HepG2 (cell line): Measurements from ENCODE around the gene ASH1L. TPM values are rescaled to one million over a fixed set of nuclear protein-coding genes. Genes with fewer than 3 reads are reported as not detected.
A peak's percentile ranks its signal among the peaks of the same experiment; 100 is the strongest.

ENCODE experiments used
- FOXJ3 ChIP-seq: sonication (generic); formaldehyde crosslinking; IDR thresholded peaks from 2 replicates; pipeline ENCODE4 v1.4.0; 2020; ENCODE audit warnings: missing genetic modification reagents, mild to moderate bottlenecking, borderline replicate concordance
- HOXA3 ChIP-seq: sonication (generic); formaldehyde crosslinking; IDR thresholded peaks from 2 replicates; pipeline ENCODE4 v1.5.0; 2020; ENCODE audit warnings: missing genetic modification reagents
- THAP9 ChIP-seq: sonication (generic); formaldehyde crosslinking; IDR thresholded peaks from 2 replicates; pipeline ENCODE4; 2020; ENCODE audit warnings: missing genetic modification reagents, mild to moderate bottlenecking, borderline replicate concordance
- ZNF280B ChIP-seq: sonication (generic); formaldehyde crosslinking; IDR thresholded peaks from 2 replicates; pipeline ENCODE4 v1.5.0; 2020; ENCODE audit warnings: missing genetic modification reagents, mild to moderate bottlenecking, borderline replicate concordance
- ZNF30 ChIP-seq: sonication (generic); formaldehyde crosslinking; IDR thresholded peaks from 2 replicates; pipeline ENCODE4 v1.5.0; 2020; ENCODE audit warnings: mild to moderate bottlenecking, missing genetic modification reagents
- ZNF318 ChIP-seq: sonication (generic); formaldehyde crosslinking; IDR thresholded peaks from 2 replicates; pipeline ENCODE4 v1.4.0; 2020; ENCODE audit warnings: mild to moderate bottlenecking, missing genetic modification reagents
- ZNF546 ChIP-seq: sonication (generic); formaldehyde crosslinking; conservative IDR thresholded peaks from 2 replicates; pipeline ENCODE4 v1.8.1; 2023; ENCODE audit warnings: mild to moderate bottlenecking, missing genetic modification reagents
- ZNF605 ChIP-seq: sonication (generic); formaldehyde crosslinking; IDR thresholded peaks from 2 replicates; pipeline ENCODE4 v1.8.0; 2022; ENCODE audit warnings: mild to moderate bottlenecking, missing genetic modification reagents
- polyA plus RNA-seq, 8 experiments: library from polyadenylated mRNA; depleted of rRNA in 3 of 8; stranded (reverse) in 7 of 8; unstranded in 1 of 8; fragments of >200 nt; fragmentation: Illumina TruSeq in 4 of 8; extraction: Trizol in 4 of 8; gene quantifications; 2 replicates each; pipeline versions ENCODE4 v1.2.1 to v1.2.3, GENCODE V29; 2011 to 2016; ENCODE audit warnings: low read depth in 4 of 8, missing spikeins in 1 of 8, mixed read lengths in 1 of 8; ENCODE audit not compliant: insufficient read depth in 1 of 8
- total RNA-seq, 5 experiments: library from RNA; depleted of rRNA; stranded (reverse); fragments of >200 nt; fragmentation: Illumina TruSeq; extraction: Trizol; gene quantifications; 2 replicates each; pipeline ENCODE4 v1.2.3, GENCODE V29; 2016; ENCODE audit warnings: low read depth in 1 of 5

Gene ASH1L
- total and polyA plus RNA-seq, 2 of the 13 experiments (the other 11 are each of a cell fraction or from before 2014, with no cell fraction given): 10.2 to 15.3 TPM

- TF ChIP-seq ZNF605 (CRISPR knock-in tag) (peak; percentile 59; the same call in 1 of the 2 replicates), THAP9 (peak; percentile 84; the same call in 1 of the 2 replicates), ZNF30 (CRISPR knock-in tag) (no peak), ZNF546 (CRISPR knock-in tag) (no peak), ZNF318 (no peak), ZNF280B (CRISPR knock-in tag) (peak; percentile 12; the same call in 1 of the 2 replicates), HOXA3 (CRISPR knock-in tag) (peak; percentile 94), FOXJ3 (CRISPR knock-in tag) (peak; percentile 58; the same call in 1 of the 2 replicates)
These were observed 253.8 kb downstream of the ASH1L start, which contains the start of gene FDPS (continued) for GRCh38 chr1:155308493-155309422.
